Stimulated activated memory B cell treated with anti-CD40 and anti-IgM and Interleukin-4, amounts not matched to agents 10 μg/mL and 1 μg/mL and 100 μg/mL, for 72 hours (primary cell): ENCODE data around the gene PRDM1.
"Not testable (repeated sequence)": the region's sequence is repeated elsewhere in the genome, so short reads cannot be mapped to it uniquely, and the experiment has no call there.

Experiments
- ATAC-seq: fragments of 150-1000 bp; cut with Tn5 transposase; 2 replicates; pipeline ENCODE4 v1.10.0; 2021
- H3K27ac Mint-ChIP-seq: one replicate; pipeline ENCODE4 v1.8.0; 2022; ENCODE audit warnings: mild to moderate bottlenecking, mixed read lengths
- H3K27me3 Mint-ChIP-seq: one replicate; pipeline ENCODE4 v1.8.0; 2022; ENCODE audit warnings: mixed read lengths
- H3K36me3 Mint-ChIP-seq: one replicate; pipeline ENCODE4 v1.8.0; 2022; ENCODE audit warnings: mixed read lengths
- H3K4me1 Mint-ChIP-seq: one replicate; pipeline ENCODE4 v1.8.0; 2022; ENCODE audit warnings: mixed read lengths
- H3K4me3 Mint-ChIP-seq: one replicate; pipeline ENCODE4 v1.8.0; 2022; ENCODE audit warnings: mild to moderate bottlenecking, moderate library complexity, mixed read lengths
- H3K9me3 Mint-ChIP-seq: one replicate; pipeline ENCODE4 v1.8.0; 2022; ENCODE audit warnings: mixed read lengths

Gene PRDM1

DNA sequence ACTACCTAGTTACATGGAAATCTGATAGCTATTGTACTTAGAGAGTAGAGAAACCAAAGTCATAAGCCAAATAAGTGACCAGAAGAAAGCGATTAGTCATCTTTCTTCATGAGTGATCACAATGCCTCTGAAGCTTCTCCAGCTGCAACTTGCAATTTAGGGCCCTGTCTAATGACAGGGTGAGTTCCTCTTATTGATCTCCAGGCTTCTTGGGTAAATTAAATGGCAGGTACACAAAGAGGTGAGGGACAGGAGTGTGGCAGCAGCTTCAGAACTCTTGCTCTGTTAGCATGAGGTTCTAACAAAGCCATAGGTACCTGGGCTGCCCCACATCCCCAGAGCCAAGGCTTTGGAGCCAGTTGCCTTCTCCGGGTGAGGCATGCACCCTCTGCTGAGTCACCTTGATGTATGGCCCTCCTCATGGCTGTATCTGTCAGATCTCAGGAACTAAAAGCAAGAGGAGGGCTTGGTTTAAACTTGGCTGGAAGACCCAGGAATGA, 60.8 kb downstream of the PRDM1 start:
- Mint-ChIP-seq H3K9me3 (no peaks in the 10 kb centered on the region), H3K27me3 (no peaks in the 10 kb centered on the region), H3K4me3 (no peak overlapping the region), H3K27ac (no peak overlapping the region), H3K36me3 (no peaks in the 10 kb centered on the region), H3K4me1 (peaks cover 36% of the 10 kb centered on the region)
- ATAC-seq = peak; percentile 28

DNA sequence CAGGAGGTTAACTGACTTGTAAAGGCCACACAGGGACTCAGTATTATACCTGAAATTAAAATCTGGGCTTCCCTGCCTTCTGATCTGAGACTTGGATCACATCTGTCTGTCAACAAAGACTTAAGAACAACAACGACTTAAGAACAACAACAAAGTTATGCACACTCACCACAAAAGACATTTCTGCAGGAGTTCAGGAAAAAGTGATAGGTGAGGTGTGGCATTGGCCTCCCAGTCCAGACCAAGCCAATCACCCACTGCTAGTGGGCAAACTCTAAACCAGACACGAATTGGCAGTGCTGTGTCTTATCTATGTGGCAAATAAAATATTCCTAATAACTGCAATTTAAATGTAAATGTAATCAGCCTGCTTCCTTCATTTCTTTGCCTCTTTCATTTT, 61.3 kb downstream of the PRDM1 start:
- peaks cover 35% of the 10 kb centered on the region for H3K4me1 Mint-ChIP-seq
- no peaks in the 10 kb centered on the region for H3K27me3 Mint-ChIP-seq
- H3K27ac Mint-ChIP-seq = no peak overlapping the region
- no peak overlapping the region for H3K4me3 Mint-ChIP-seq
- H3K36me3 Mint-ChIP-seq = no peaks in the 10 kb centered on the region
- peaks cover 3% of the 10 kb centered on the region for H3K9me3 Mint-ChIP-seq
- no peak for ATAC-seq

DNA sequence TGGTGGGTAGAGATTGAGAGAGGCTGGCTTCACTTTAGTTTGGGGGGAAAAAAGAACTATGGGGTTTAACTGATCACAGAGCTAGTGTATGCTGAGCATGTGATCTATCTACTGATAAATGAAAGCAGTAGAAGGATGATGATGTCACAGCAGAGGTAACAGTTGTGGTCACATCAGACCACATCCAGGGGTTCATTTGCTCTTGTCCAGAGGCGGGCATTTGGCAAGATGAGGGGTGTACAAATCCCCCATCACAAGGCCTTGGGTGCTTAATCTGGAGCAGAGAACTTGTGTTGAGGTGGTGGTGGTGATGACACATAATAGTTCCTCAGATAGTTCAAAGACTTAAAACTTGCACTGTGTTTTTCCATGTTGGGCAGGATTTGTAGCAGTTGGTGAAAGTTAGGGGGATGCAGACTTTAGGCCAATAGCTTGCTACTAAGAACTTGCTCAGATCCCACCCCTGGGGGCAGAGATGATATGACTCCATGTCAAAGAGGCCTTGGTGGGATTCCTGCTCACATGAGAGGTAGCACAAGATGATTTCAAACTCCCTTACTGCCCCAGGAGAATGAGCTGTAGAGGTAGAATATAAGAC, 63.4 kb downstream of the PRDM1 start:
- peaks cover 33% of the 10 kb centered on the region for H3K4me1 Mint-ChIP-seq
- no peak overlapping the region for H3K4me3 Mint-ChIP-seq
- no peaks in the 10 kb centered on the region for H3K27me3 Mint-ChIP-seq
- peaks cover 3% of the 10 kb centered on the region for H3K9me3 Mint-ChIP-seq
- no peaks in the 10 kb centered on the region for H3K36me3 Mint-ChIP-seq
- ATAC-seq = no peak
- no peak overlapping the region for H3K27ac Mint-ChIP-seq

DNA sequence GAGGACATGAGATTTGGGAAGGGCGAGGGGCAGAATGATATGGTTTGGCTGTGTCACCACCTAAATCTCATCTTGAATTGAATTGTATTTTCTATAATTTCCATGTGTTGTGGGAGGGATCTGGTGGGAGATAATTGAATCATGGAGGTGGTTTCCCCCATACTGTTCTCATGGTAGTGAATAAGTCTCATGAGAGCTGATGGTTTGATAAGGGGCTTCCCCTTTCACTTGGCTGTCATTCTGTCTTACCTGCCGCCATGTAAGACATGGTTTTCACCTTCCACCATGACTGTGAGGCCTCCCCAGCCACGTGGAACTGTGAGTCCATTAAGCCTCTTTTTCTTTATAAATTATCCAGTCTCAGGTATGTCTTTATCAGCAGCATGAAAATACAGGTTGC, 66.3 kb downstream of the PRDM1 start:
- H3K36me3 Mint-ChIP-seq, H3K27ac Mint-ChIP-seq, ATAC-seq, H3K27me3 Mint-ChIP-seq, H3K9me3 Mint-ChIP-seq, H3K4me3 Mint-ChIP-seq: not testable (repeated sequence)
- H3K4me1 Mint-ChIP-seq = peaks cover 14% of the 10 kb centered on the region

DNA sequence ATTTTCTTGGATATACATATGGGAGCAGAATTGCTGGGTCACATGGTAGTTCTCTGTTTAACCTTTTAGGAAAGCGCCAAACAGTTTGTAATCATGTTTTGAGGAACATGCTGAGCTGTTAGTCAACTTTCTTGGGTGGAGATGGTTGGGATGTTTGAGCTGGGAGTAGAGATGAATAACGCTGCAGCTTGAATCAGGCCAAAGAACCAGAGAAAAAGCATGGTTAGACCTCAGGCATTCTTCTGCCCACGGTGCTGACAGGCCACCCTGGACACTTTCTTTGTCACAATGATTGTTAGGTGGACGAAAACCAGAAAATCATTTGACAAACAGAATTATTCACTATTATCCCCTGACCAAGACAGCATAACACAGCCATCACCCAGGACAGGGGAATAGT, 66.8 kb downstream of the PRDM1 start:
- no peaks in the 10 kb centered on the region for H3K36me3 Mint-ChIP-seq
- no peak overlapping the region for H3K4me3 Mint-ChIP-seq
- H3K9me3 Mint-ChIP-seq = peaks cover 3% of the 10 kb centered on the region
- no peak for ATAC-seq
- H3K4me1 Mint-ChIP-seq = peaks cover 14% of the 10 kb centered on the region
- no peak overlapping the region for H3K27ac Mint-ChIP-seq
- no peaks in the 10 kb centered on the region for H3K27me3 Mint-ChIP-seq

DNA sequence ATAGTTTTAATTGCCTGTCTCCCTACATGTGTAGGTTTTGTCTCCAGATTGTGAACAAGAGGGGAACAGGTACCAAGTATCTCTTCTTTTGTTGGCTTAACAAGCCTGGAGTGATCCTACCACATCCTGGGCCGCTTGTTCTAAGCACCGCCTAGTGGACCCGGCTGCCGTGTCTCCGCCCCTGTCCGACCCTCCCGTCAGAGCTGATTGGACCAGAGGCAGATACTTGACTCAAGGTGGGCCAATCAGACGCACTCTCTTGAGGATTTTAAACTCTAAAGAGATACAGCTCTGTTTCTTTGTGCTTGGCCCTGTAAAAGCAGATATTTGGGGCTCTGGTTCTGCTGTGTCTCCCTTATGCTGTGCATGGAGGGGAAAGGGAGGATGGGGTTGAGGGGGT, 68.2 kb downstream of the PRDM1 start:
- no peak for ATAC-seq
- H3K27ac Mint-ChIP-seq = no peak overlapping the region

DNA sequence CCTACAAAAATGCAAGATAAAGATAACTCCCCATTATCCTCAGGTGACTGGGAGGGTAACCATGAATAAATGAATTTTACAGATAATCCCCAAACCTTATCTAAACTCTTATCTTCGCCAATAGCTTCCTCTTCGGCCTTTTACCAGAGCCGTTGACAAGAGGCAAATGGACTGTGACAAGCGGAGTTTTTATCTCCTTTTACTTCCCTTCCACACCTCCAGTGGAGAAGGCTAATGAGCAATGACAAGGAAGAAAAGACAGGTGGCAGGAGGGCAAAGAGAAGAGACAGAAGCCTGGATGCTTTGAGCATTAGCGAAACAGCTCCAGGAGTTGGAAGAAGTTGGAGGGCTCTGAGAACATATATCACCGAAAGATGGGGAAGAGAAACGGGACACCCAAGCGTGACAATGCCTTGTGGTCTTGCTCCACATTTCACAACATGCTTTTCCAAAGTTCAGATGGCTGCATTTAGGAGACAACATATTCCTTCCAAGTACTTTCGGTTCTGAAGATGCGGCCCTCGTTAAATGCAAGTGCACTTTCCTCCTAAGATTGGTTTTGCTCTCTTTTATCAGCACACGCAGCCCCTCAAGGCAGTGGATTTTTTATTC, 69.2 kb downstream of the PRDM1 start:
- Mint-ChIP-seq H3K9me3 (peaks cover 3% of the 10 kb centered on the region), H3K27ac (no peak overlapping the region), H3K36me3 (no peaks in the 10 kb centered on the region), H3K4me1 (peaks cover 7% of the 10 kb centered on the region), H3K4me3 (no peak overlapping the region), H3K27me3 (no peaks in the 10 kb centered on the region)
- ATAC-seq = no peak

More for the DNA sequence above, 68.2 kb downstream of the PRDM1 start:
- Mint-ChIP-seq H3K4me1 (peaks cover 11% of the 10 kb centered on the region), H3K4me3 (no peak overlapping the region), H3K36me3 (no peaks in the 10 kb centered on the region), H3K9me3 (peaks cover 3% of the 10 kb centered on the region), H3K27me3 (no peaks in the 10 kb centered on the region)

DNA sequence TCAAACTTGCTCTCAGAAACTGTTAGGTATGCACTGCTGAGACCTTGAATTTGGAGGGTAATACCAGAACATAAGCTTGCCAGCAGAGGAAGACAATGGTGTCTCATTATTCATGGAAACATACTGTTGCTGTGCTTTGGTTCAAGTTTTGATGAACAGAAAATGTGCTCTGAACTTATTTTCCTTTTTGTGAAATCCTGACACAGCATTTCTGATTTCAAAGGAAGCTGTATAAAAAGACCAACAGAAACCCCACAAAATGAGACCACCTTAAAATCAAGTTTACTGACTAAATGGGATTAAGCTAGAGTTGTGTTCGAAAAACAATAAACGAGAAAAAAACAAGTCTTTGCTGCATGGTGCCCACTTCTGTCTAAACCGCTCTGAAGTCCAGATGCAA, 70.3 kb downstream of the PRDM1 start:
- Mint-ChIP-seq H3K36me3 (no peaks in the 10 kb centered on the region), H3K27me3 (no peaks in the 10 kb centered on the region), H3K9me3 (peaks cover 3% of the 10 kb centered on the region), H3K27ac (no peak overlapping the region), H3K4me1 (peaks cover 7% of the 10 kb centered on the region), H3K4me3 (no peak overlapping the region)
- ATAC-seq = no peak

DNA sequence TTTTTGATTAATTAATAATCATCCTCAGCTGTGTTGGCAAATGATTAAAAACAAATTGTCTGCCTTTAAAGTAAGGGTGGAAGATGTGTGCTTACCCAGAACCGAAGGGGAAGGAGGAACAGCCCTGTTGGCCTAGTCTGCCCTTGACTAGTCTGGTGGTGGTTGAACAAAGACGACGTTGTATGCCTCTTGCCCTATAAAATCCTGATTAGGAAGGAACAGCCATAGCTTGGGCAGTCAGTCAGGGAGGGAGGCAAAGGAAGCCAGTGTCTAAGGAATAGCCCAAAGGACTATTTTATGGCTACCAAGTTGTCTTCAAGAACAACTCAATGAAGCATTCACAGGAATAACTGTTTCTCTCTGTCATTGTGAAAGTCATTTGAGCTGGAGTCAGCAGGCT, 70.7 kb downstream of the PRDM1 start:
- peaks cover 7% of the 10 kb centered on the region for H3K4me1 Mint-ChIP-seq
- H3K4me3 Mint-ChIP-seq = no peak overlapping the region
- H3K27me3 Mint-ChIP-seq = no peaks in the 10 kb centered on the region
- H3K27ac Mint-ChIP-seq = no peak overlapping the region
- ATAC-seq = no peak
- H3K9me3 Mint-ChIP-seq = peaks cover 3% of the 10 kb centered on the region
- no peaks in the 10 kb centered on the region for H3K36me3 Mint-ChIP-seq

DNA sequence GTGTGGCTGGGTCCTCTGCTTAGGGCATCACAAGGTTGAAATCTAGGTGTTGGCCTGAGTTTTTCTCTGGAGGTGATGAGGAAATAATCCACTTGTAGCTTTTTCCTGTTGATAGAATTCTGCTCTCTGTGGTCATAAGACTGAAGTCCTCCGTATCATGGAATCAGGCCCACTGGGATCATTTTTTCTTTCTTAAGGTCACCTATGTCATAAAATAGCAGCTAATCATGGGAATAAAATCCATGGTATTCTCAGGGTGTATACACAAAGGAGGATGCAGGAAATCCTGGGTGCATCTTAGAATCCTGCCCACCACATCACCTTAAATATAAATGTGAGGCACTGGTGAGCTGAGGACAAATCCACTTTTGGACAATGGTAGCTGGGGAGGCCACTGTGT, 72.7 kb downstream of the PRDM1 start:
- Mint-ChIP-seq H3K27me3 (no peaks in the 10 kb centered on the region), H3K36me3 (no peaks in the 10 kb centered on the region), H3K4me1 (peaks cover 12% of the 10 kb centered on the region), H3K4me3 (no peak overlapping the region), H3K9me3 (no peaks in the 10 kb centered on the region), H3K27ac (peak overlapping the region; percentile 58)
- ATAC-seq = no peak
